Putamen (tissue), 1 donor: Measurements from ENCODE around the gene TECPR2.

Experiments
- DNase-seq: peaks from one replicate; pipeline ENCODE4 v3.0.0-alpha.2; 2016; ENCODE audit warnings: low spot score

Gene TECPR2

GRCh38 chr14:102496331-102496691, 133.6 kb downstream of the TECPR2 start:
- no peak for DNase-seq

DNA sequence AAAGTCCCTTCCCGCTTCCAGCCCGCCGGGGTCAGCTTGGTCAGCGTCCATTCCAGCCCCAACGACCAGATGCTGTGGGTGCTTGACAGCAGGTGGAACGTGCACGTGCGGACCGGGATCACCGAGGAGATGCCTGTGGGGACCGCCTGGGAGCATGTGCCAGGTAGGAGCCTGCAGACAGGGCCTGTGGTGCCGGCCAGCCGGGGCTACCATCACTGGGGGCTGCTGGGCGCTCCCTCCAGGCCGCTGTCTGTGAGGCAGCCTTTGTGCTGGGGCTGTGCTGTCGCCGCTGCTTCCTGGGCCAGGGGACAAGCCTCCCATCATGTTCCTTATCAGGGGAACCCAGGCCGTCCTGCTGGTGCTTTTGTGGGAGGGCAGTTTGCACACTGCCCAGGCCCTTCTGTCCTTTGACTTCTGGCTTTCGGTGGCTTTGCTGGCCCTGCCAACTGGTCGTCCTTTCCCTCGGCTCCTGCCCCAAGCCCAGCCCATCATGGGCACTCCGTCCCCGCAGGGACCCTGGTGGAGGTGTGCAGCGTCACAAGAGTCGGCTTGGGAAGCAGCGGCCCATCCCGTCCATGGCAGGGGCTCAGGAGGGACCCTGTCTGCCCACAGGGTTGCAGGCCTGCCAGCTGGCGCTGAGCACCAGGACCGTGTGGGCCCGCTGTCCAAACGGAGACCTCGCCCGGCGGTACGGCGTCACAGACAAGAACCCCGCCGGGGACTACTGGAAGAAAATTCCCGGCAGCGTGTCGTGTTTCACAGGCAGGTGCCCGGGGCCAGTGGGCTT, 134.4 kb downstream of the TECPR2 start:
- DNase-seq = no peak

DNA sequence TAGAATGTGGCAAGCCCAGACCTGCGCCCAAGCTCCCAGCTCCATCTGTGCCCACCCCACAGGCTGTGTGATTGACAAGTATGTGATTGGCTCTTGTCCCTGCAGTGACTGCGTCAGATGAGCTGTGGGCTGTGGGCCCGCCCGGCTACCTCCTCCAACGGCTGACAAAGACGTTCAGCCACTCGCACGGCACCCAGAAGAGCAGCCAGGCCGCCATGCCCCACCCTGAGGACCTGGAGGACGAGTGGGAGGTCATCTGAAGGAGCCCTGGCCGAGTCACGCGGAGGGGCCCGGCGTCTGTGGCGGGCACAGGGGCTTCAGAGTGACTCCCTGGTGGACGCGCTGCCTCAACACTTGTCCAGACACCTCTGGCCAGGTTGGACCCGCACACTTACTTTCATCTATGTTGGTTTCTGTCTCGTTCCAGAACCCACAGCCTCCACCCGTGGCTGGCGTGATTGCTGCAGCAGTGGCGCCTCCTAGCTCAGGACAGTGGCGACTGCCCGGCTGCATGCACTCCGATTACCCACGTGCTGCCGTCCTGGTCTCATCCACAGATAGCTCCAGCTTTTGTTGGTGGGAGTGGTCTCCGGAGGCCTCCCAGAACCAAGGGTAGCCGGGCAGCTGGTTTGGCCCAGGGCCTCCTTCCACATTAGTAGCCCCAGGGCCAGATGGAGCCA, 135.4 kb downstream of the TECPR2 start:
- DNase-seq = no peak

GRCh38 chr14:102498678-102499265, 136.0 kb downstream of the TECPR2 start:
- DNase-seq = no peak

DNA sequence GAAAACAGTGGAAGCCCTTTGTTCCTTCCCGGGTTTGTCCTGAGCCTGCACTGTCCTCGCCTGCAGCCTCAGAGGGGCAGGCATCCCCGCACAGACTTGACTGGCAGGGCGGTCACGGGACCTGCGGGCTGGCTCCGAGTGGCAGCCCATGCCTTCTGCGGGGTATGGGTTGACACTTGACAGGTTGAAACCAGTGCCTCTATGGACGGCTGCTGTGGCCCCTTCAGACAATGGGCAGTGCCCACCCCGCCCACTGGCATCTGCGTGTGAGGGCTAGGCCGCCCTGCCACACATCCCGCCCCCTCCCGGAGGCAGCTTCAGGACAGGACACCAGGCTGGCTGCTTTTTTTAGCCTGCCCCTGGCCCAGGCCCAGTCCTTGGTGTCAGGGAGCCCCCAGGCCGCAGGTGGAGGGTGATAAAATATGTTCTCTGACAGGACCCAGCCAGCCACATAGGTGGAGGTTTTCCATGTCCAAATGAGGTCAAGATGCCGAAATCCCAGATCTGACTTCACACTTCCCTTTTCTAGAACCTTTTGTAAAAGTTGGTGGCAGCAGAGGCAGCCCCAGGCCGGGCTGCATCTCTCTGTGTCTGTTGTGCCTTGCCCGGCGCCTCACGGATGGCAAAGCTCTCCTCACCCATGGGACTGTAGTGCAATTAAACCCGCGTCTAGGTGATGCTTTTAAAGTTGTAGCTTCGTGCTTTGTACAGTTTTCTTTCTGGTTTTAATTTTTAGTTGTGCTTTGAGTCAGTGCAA, 136.8 kb downstream of the TECPR2 start:
- DNase-seq = no peak

- DNase-seq = no peak
Measured at GRCh38 chr14:102500158-102500662, 137.5 kb downstream of the TECPR2 start.

DNA sequence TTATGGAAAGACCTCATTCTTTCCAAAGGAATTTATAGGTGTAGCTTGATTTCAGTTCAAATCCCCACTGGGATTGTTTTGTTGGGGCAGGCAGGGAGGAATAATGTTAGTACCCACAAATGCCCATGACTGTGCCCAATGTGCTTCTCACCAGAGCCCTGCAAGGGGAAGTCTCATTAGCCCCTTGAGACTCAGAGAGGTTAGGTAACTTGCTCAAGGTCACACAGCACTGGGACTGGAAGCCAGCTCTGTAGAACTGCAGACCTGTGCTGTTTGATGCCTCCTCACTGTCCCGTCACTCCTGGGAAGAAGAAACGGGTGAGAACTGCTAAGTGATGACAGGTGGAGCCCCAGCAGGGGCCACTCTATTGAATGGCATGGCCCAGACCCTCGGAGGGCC, 138.0 kb downstream of the TECPR2 start:
- DNase-seq = no peak

DNA sequence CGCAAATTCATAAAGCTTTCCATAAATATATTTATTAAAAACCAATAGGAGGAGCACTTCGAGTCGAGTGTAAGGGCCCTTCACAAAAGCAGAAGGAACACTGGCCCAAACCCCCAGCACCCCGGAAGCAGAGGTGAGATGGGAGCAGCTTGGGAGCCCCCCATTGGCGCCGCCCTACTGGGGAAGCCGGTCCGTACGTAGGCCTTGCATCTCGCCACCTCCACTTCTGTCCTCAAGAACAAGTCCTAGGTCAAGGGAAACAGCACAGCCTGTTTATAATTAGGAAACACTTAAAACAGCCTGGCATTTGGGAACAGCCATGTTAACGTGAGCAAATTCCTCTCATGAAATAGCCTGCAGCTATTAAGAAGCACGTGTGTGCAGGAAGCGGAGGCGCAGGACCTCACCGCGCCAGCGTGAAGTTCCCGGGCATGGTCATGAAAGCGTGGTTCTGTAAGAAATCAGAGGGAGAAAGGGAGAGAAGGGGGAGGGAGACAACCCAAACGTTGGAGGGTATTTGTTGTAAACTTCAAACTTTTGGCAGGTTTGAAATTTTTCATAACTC, 139.1 kb downstream of the TECPR2 start:
- DNase-seq = no peak

- no peak for DNase-seq
Measured at GRCh38 chr14:102502571-102502970, 139.8 kb downstream of the TECPR2 start.

DNA sequence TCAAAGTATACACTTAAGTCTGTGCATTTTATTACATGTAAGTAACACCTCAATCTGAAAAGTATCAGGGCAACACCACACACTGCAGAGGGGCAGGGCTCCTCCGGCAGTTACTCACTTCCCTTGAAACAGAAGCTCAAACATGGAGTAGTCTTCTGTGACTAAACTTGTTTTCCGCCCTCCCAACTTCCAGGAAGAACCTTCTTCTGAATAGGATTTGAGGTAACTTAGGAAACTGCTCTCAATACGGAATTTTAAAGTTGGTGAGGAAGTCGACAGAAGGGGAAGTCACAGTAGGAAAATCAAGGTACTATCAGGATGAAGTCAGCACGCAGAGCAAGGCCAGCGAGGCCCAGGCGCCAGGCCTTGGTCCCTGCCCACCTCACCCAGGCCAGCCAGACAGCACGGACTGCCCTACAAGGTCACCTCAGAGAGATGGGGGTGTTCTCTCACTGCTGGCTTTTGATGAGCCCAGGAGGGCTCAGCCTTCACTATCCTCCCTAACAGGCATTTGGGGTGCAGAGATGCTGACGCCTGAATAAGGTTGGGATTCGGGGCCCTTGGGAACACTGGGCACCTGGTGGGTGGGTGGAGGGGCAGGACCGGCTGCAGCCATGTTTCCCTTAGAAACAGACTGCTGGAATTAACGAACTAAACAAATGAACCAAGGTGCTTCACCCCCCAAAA, 141.0 kb downstream of the TECPR2 start:
- DNase-seq = no peak

DNA sequence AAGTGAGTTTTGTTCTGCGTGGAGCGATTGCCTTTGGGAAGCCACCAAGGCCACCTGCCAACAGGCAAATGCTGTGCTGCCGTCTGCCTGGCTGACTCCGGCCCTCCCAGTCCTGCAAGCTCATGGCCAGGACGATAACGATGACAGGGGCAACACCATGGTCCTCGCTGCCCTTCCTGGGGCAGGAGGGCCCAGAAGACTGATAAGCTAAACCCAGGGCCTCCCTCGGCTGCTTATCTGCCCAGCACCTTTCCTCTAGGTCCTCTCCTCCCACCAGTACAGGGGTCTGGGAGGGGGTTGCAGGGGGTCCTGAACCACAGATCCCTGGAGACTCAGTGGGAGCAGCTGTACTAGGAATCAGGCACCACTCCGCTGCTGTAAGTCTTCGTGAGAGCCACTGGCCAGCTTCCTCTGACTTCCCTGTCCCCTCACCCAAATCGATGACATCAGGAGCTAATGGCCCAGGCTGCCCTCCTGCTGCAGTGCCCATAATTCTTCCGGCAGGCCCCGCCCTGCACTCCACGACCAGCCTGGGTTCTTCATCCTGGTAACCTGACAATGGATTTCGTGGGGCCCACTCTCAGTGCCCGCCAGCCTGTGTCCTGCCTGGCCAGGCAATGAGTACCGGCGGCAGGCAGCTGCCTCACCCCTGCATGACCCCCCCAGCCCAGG, 141.7 kb downstream of the TECPR2 start:
- DNase-seq = no peak

GRCh38 chr14:102505000-102505619, 142.4 kb downstream of the TECPR2 start:
- DNase-seq = no peak

DNA sequence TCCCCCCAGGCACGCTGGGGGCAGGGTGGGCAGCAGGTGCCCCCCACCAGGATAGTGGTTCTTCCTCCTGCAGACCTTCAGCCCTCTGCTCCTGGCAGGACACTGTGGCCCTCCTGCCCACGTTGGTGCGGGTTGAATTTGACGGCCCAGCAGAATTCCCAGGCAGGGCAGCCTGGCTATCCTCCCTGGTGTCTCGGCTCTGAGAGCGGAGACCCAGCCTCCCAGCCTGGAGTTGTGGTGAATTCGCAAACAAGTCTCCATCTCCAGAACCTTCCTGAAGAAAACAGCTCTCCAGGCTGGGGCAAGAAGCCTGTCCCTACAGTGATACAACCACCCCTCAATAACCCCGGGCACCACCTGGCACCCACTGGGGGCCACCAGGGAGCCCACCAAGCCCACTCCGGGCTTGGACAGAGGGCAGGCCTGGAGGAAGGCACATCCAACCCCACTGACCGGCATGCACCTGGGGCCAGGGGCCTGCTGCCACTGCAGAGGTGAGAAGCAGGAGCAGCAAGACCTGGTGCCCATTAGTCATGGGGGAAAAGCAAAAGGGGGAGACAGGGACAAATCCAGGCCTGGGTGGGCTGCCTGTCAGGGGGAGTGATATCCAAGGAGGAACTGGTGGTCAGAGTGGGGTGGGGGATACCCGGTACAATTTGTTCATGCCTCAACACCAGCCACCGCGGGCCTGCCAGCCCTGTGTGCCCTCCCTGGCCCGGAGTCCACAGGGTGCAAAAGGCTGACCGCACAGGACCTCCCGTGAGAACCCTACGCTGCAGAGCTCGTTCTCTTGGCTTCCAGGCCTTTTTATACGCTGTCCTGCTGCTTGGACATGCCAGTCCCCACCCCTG, 143.3 kb downstream of the TECPR2 start:
- no peak for DNase-seq

- no peak for DNase-seq
Measured at GRCh38 chr14:102506626-102506925, 143.8 kb downstream of the TECPR2 start.

DNA sequence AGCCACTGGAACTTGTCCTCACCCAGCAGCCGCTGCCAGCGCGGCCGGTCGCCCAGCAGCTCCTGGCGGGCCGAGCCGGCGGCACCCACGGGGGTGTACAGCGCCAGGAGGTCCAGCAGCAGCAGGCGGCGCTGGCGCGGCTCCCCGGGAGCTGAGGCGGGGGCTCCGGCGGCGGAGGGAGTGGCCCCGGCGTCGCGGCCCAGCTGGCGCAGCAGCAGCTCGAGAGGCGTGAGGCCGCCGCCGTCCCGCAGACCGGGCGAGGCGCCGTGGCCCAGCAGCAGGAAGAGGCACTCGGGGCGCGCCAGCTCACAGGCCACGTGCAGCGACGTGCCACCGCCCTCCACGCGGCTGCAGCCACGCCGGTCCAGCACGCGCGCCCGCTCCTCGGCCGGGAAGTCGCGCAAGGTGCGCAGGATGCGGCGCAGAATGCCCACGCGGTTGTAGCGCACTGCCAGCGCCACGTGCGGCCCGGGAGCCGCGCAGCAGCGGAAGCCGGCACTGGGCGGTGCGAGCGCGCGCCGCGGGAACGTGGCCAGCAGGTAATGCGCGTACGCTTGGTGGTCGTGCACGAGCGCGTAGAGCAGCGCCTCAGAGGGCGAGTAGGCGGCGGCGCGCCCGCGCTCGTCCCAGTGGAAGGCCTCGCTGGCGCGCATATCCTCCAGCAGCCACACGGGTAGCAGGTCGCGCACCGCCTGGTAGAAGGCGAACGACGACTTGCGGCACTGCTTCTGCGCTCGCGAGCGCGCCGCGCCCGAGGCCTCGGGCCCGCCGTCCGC, 144.5 kb downstream of the TECPR2 start:
- no peak for DNase-seq

- no peak for DNase-seq
Measured at GRCh38 chr14:102507857-102508312, 145.1 kb downstream of the TECPR2 start.

DNA sequence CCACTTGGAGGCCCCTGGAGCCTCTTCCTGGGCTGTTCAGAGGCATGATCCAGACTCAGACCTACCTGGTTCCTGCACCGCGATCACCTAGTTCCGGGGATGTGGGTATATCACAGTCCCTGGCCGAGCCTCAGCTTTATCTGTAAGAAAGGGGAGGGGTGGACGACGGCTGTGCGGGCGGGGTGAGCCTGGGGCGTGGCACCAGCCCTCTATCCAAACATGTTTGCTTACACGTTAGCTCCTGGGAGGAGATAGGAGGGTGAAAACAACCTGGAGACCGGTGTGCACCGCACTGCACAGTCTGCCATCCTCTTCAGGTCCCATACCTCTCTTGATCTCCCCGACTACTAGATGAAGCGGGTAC, 145.7 kb downstream of the TECPR2 start:
- DNase-seq = no peak

GRCh38 chr14:102508774-102509745, 146.3 kb downstream of the TECPR2 start:
- DNase-seq = no peak
